Neural cell (in vitro differentiated cells): ENCODE data around the gene PTPRZ1. TPM values are rescaled to one million over a fixed set of nuclear protein-coding genes. Genes with fewer than 3 reads are reported as not detected.

Source experiments
- H2AFZ ChIP-seq: fragments of 200-600, 300-800 bp; sonication (generic), shearing (Covaris generic); 2 replicates; pipeline ENCODE4 v1.6.0; 2014; ENCODE audit warnings: low read depth, mild to moderate bottlenecking, antibody characterized with exemption, low read length, moderate library complexity
- H3F3A ChIP-seq: fragments of 200-600 bp; shearing (Covaris generic); 2 replicates; pipeline ENCODE4 v1.6.1; 2016; ENCODE audit warnings: mild to moderate bottlenecking, moderate library complexity, mixed read lengths, antibody characterized with exemption, low read length; ENCODE audit not compliant: insufficient read depth, poor library complexity, severe bottlenecking
- H3K27ac ChIP-seq: fragments of 200-600, 300-800 bp; sonication (generic), shearing (Covaris generic); 2 replicates; pipeline ENCODE4 v1.5.1; 2014; ENCODE audit warnings: mild to moderate bottlenecking, low read length, moderate library complexity
- H3K27me3 ChIP-seq: fragments of 300-800, 200-600 bp; sonication (generic), shearing (Covaris generic); 2 replicates; pipeline ENCODE4 v1.6.0; 2014; ENCODE audit warnings: mild to moderate bottlenecking, low read depth, low read length, moderate library complexity; ENCODE audit not compliant: insufficient read depth
- H3K36me3 ChIP-seq: fragments of 300-800, 200-600 bp; sonication (generic), shearing (Covaris generic); 2 replicates; pipeline ENCODE4 v1.5.1; 2014; ENCODE audit warnings: mild to moderate bottlenecking, antibody characterized with exemption, low read length, moderate library complexity; ENCODE audit not compliant: insufficient read depth
- H3K4me2 ChIP-seq: fragments of 300-800, 200-600 bp; sonication (generic), shearing (Covaris generic); 2 replicates; pipeline ENCODE4 v1.6.0; 2014; ENCODE audit warnings: mild to moderate bottlenecking, low read length
- H3K4me3 ChIP-seq: fragments of 300-800, 200-600 bp; sonication (generic), shearing (Covaris generic); 2 replicates; pipeline ENCODE4 v1.5.1; 2014; ENCODE audit warnings: mild to moderate bottlenecking, low read length, moderate library complexity
- H3K79me2 ChIP-seq: fragments of 200-600 bp; shearing (Covaris generic); replicated peaks from 2 replicates; pipeline ENCODE4 v1.6.0; 2014; ENCODE audit warnings: mild to moderate bottlenecking, low read length, moderate library complexity; ENCODE audit not compliant: insufficient read depth
- H3K9ac ChIP-seq: fragments of 300-800, 200-600 bp; sonication (generic), shearing (Covaris generic); 2 replicates; pipeline ENCODE4 v1.6.1; 2016; ENCODE audit warnings: mild to moderate bottlenecking, low read length, mixed read lengths
- H3K9me2 ChIP-seq: fragments of 200-600 bp; shearing (Covaris generic); 2 replicates; pipeline ENCODE4 v1.6.1; 2016; ENCODE audit warnings: mild to moderate bottlenecking, low read length, mixed read lengths; ENCODE audit not compliant: insufficient read depth
- H3K9me3 ChIP-seq: fragments of 200-600, 300-800 bp; sonication (generic), shearing (Covaris generic); 2 replicates; pipeline ENCODE4 v1.6.1; 2016; ENCODE audit warnings: mild to moderate bottlenecking, mixed run types, low read length, moderate library complexity, mixed read lengths
- H4K20me1 ChIP-seq: fragments of 200-600 bp; shearing (Covaris generic); 2 replicates; pipeline ENCODE4 v1.6.1; 2016; ENCODE audit warnings: mild to moderate bottlenecking, mixed run types; ENCODE audit not compliant: insufficient read depth
- CTCF ChIP-seq: fragments of 450-650 bp; IDR thresholded peaks from 2 replicates; pipeline ENCODE4 v1.5.1; 2014; ENCODE audit warnings: antibody characterized with exemption, mild to moderate bottlenecking, moderate library complexity; ENCODE audit not compliant: poor library complexity, severe bottlenecking
- EP300 ChIP-seq: fragments of 450-650 bp; conservative IDR thresholded peaks from 2 replicates; pipeline ENCODE4 v1.6.1; 2014; ENCODE audit warnings: antibody characterized with exemption, mild to moderate bottlenecking, moderate library complexity; ENCODE audit not compliant: poor library complexity, severe bottlenecking
- EZH2 ChIP-seq: fragments of 200-600, 300-800 bp; shearing (Covaris generic), sonication (generic); IDR thresholded peaks from 2 replicates; pipeline ENCODE4 v1.6.1; 2014; ENCODE audit warnings: antibody characterized with exemption, low read length, borderline replicate concordance, mild to moderate bottlenecking; ENCODE audit not compliant: insufficient read depth, poor library complexity, severe bottlenecking
- MXI1 ChIP-seq: fragments of 450-650 bp; conservative IDR thresholded peaks from 2 replicates; pipeline ENCODE4 v1.6.1; 2014; ENCODE audit warnings: antibody characterized with exemption, mild to moderate bottlenecking; ENCODE audit not compliant: poor library complexity, severe bottlenecking
- POLR2AphosphoS5 ChIP-seq: IDR thresholded peaks from 2 replicates; pipeline ENCODE4 v1.6.1; 2012
- RAD21 ChIP-seq: fragments of 450-650 bp; conservative IDR thresholded peaks from 2 replicates; pipeline ENCODE4 v1.6.1; 2014; ENCODE audit warnings: antibody characterized with exemption, mild to moderate bottlenecking, moderate library complexity
- SMC3 ChIP-seq: fragments of 450-650 bp; conservative IDR thresholded peaks from 2 replicates; pipeline ENCODE4 v1.6.1; 2014; ENCODE audit warnings: antibody characterized with exemption, mild to moderate bottlenecking, moderate library complexity; ENCODE audit not compliant: poor library complexity
- TAF1 ChIP-seq: IDR thresholded peaks from 2 replicates; pipeline ENCODE4 v1.6.1; 2012; ENCODE audit warnings: low read depth
- polyA plus RNA-seq: library from polyadenylated mRNA; depleted of rRNA; stranded (reverse); fragments of >200 nt; gene quantifications from 2 replicates; pipeline ENCODE4 v1.2.3, GENCODE V29; 2014
- TF ChIP-seq, protein P1 (sequence below): IDR thresholded peaks from 2 replicates; pipeline ENCODE4 v1.6.1; 2012; ENCODE audit warnings: borderline replicate concordance

The PTPRZ1 gene
- polyA plus RNA-seq, 1 donor from 2014 or later, result 11.8 TPM

- Histone ChIP-seq H3K9me2 (no peaks in the 10 kb centered on the region), H3K4me2 (no peak overlapping the region), H2AFZ (no peak overlapping the region), H3K4me3 (no peak overlapping the region), H3K79me2 (no peaks in the 10 kb centered on the region), H3K27ac (no peak overlapping the region), H4K20me1 (no peaks in the 10 kb centered on the region), H3K9ac (no peak overlapping the region), H3F3A (no peaks in the 10 kb centered on the region), H3K27me3 (no peaks in the 10 kb centered on the region), H3K36me3 (no peaks in the 10 kb centered on the region), H3K9me3 (no peaks in the 10 kb centered on the region)
- TF ChIP-seq POLR2AphosphoS5 (no peak), EZH2 (no peak), EP300 (no peak), TAF1 (no peak), SMC3 (no peak), CTCF (no peak), MXI1 (no peak), RAD21 (no peak)
- TF ChIP-seq, protein P1, sequence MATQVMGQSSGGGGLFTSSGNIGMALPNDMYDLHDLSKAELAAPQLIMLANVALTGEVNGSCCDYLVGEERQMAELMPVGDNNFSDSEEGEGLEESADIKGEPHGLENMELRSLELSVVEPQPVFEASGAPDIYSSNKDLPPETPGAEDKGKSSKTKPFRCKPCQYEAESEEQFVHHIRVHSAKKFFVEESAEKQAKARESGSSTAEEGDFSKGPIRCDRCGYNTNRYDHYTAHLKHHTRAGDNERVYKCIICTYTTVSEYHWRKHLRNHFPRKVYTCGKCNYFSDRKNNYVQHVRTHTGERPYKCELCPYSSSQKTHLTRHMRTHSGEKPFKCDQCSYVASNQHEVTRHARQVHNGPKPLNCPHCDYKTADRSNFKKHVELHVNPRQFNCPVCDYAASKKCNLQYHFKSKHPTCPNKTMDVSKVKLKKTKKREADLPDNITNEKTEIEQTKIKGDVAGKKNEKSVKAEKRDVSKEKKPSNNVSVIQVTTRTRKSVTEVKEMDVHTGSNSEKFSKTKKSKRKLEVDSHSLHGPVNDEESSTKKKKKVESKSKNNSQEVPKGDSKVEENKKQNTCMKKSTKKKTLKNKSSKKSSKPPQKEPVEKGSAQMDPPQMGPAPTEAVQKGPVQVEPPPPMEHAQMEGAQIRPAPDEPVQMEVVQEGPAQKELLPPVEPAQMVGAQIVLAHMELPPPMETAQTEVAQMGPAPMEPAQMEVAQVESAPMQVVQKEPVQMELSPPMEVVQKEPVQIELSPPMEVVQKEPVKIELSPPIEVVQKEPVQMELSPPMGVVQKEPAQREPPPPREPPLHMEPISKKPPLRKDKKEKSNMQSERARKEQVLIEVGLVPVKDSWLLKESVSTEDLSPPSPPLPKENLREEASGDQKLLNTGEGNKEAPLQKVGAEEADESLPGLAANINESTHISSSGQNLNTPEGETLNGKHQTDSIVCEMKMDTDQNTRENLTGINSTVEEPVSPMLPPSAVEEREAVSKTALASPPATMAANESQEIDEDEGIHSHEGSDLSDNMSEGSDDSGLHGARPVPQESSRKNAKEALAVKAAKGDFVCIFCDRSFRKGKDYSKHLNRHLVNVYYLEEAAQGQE, result no peak
These were observed 25.9 kb upstream of the PTPRZ1 start for GRCh38 chr7:121847041-121847440.

DNA sequence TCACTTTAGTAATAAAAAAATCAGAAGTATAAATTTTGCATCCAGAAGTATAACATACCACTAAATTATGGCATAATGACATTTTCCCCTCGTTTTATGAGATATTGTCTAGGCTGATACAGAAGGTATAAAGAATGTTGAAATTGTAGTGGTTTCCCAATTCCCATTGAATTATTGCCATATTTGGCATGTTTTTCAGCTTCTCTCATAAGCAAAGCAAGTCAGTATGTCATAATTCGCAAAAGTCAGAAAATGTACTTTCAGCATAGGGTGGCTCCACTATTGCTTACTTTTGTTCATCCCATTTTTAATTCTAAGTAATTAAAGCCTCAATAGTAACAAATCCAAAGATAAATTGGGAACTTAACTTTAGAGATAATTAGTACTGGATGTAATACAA lies 19.7 kb upstream of the PTPRZ1 start:
- H3K79me2 ChIP-seq, result no peaks in the 10 kb centered on the region
- H4K20me1 ChIP-seq, result no peaks in the 10 kb centered on the region
- H3K27ac ChIP-seq, result no peak overlapping the region
- TF ChIP-seq, protein P1, result no peak
- TF ChIP-seq SMC3 (no peak), EZH2 (no peak), MXI1 (no peak), TAF1 (no peak)
- H3K9me3 ChIP-seq, result no peaks in the 10 kb centered on the region
- H3K9ac ChIP-seq, result no peak overlapping the region
- H3K36me3 ChIP-seq, result no peaks in the 10 kb centered on the region
- H3K4me3 ChIP-seq, result no peak overlapping the region
- no peaks in the 10 kb centered on the region for H3F3A ChIP-seq
- no peak overlapping the region for H2AFZ ChIP-seq
- no peak overlapping the region for H3K4me2 ChIP-seq
- no peaks in the 10 kb centered on the region for H3K9me2 ChIP-seq
- no peaks in the 10 kb centered on the region for H3K27me3 ChIP-seq
